Measurements from ENCODE around the gene PSG1. TPM values are rescaled to one million over a fixed set of nuclear protein-coding genes. Genes with fewer than 3 reads are reported as not detected.

Gene PSG1
- not detected for total RNA-seq (2021; ENCODE audit: unreplicated experiment)
- not detected in 2 replicates for polyA plus RNA-seq (2012)
- Bru-seq, nascent RNA, result percentile 6 among the genes with signal in this experiment
- not detected for BruChase-seq, experiment 1, labeled RNA remaining after a 6-hour chase
- BruChase-seq, experiment 2, labeled RNA remaining after a 2-hour chase, result not detected
- long read RNA-seq, result 0 reads

DNA sequence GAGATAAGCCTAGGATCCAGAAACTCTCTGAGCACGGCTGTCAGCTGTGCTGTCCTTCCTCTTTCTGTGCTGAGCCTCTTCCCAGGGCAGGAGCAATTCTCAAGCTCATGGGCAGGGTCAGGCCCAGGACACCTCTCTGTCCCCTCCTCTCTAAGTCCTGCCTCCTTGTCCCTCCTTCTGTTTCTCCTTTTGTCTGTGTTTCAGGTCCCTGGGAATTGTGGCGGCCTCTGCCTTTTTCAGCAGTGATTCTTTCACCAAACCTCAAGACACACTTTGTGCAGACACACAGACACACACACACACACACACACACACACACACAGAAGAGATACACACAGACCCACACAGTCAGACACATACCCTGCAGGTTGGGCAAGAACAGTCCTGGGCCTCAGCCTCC, at the start of gene PSG1:
Gene PSG1 (minus strand): TSS at position 101 of the 400 bp plus-strand sequence. CDS start 132 bp downstream, outside the sequence.
- Histone ChIP-seq H3K4me3 (replicated peaks in 1 of 2; ENCODE audit: low read depth in 1 of 2, low read length in 2 of 2) (no peak within 1 kb of the TSS), H3K4me1 (ENCODE audit: control insufficient read depth in 1 of 2, insufficient read depth in 2 of 2, low read length in 2 of 2) (peaks cover 0 to 15% of the 10 kb centered on the region in 2 experiments; a peak in 2 of 4 replicates), H3K27me3 (ENCODE audit: insufficient read depth, low read length) (no peaks in the 10 kb centered on the region), H2AFZ (ENCODE audit: low read depth, low read length, poor library complexity, severe bottlenecking) (no peak within 1 kb of the TSS), H3K9me3 (ENCODE audit: control insufficient read depth in 1 of 2, insufficient read depth in 1 of 2, low read depth in 1 of 2, low read length in 2 of 2) (no peaks in the 10 kb centered on the region), H3K36me3 (ENCODE audit: control insufficient read depth in 1 of 2, insufficient read depth in 2 of 2, low read length in 2 of 2) (no peaks in the 10 kb centered on the region), H3K9ac (ENCODE audit: low read length) (no peak within 1 kb of the TSS), H3K79me2 (ENCODE audit: insufficient read depth, low read length) (no peaks in the 10 kb centered on the region), H4K20me1 (ENCODE audit: insufficient read depth) (no peaks in the 10 kb centered on the region), H3K27ac (ENCODE audit: low read depth, low read length) (no peak within 1 kb of the TSS), H3K4me2 (ENCODE audit: low read length) (no peak within 1 kb of the TSS), H3K9me2 (ENCODE audit: insufficient read depth) (no peaks in the 10 kb centered on the region)
- DNase-seq (ENCODE audit: low read depth, low spot score) (no peak), ATAC-seq (no peak)
- intact Hi-C loops (cut with micrococcal nuclease), result no loop called here
- BruUV-seq (replicated peaks), result no TSS peak
- ChIA-PET CTCF (no interaction called here), RAD21 (ENCODE audit: low non-redundant PET in 1 of 2, low total read pairs in 2 of 2, uncharacterized antibody in 2 of 2, unreplicated experiment in 2 of 2) (no interaction called here), POLR2A (no interaction called here)
- TF ChIP-seq, protein P1, sequence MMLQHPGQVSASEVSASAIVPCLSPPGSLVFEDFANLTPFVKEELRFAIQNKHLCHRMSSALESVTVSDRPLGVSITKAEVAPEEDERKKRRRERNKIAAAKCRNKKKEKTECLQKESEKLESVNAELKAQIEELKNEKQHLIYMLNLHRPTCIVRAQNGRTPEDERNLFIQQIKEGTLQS (IDR thresholded peaks at IDR 0.05), result no peak
- no peak for TF ChIP-seq SRF (IDR thresholded peaks at IDR 0.05; ENCODE audit: low read depth)
- TF ChIP-seq EGR1 (IDR thresholded peaks at IDR 0.05; ENCODE audit: low read depth), result no peak
- TF ChIP-seq POLR2AphosphoS5 (IDR thresholded peaks at IDR 0.05; ENCODE audit: low read depth, low read length), result no peak
- TF ChIP-seq TCF7L2 (IDR thresholded peaks at IDR 0.05; ENCODE audit: borderline replicate concordance, extremely low read depth, insufficient read depth, insufficient read length), result no peak
- no peak for TF ChIP-seq ZNF274 (IDR thresholded peaks at IDR 0.05; ENCODE audit: low read depth, low read length)

DNA sequence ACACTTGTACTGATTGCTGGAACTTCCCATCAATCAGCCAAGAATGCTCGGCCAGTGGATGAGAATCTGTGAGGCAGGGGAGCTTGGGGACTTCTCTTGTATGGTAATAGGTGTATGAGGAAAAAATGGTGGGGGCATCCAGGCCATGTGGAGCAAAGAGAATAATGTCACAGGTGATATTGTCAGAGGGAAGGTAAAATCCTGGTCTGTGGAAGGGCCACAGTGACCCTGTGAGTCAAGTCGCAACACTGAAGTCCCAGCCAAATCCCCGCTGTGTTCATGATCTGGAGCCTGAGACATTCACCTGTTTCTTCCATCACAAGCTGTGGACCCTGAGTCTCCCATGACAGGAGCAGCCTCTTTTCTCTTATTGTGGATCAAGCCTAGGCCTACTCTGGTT, 49.4 kb upstream of the PSG1 start:
- RAD21 ChIA-PET (ENCODE audit: low non-redundant PET in 1 of 2, low total read pairs in 2 of 2, uncharacterized antibody in 2 of 2, unreplicated experiment in 2 of 2), result no interaction called here
- Histone ChIP-seq H3K27ac (ENCODE audit: low read depth, low read length) (no peak overlapping the region), H3K79me2 (ENCODE audit: insufficient read depth, low read length) (no peaks in the 10 kb centered on the region), H4K20me1 (ENCODE audit: insufficient read depth) (no peaks in the 10 kb centered on the region), H3K4me2 (ENCODE audit: low read length) (no peak overlapping the region), H3K27me3 (ENCODE audit: insufficient read depth, low read length) (no peaks in the 10 kb centered on the region), H3K9me2 (ENCODE audit: insufficient read depth) (no peaks in the 10 kb centered on the region), H3K4me1 (ENCODE audit: control insufficient read depth in 1 of 2, insufficient read depth in 2 of 2, low read length in 2 of 2) (peaks cover 0 to 10% of the 10 kb centered on the region in 2 experiments; a peak in 2 of 4 replicates), H3K36me3 (ENCODE audit: control insufficient read depth in 1 of 2, insufficient read depth in 2 of 2, low read length in 2 of 2) (no peaks in the 10 kb centered on the region), H2AFZ (ENCODE audit: low read depth, low read length, poor library complexity, severe bottlenecking) (no peak overlapping the region), H3K4me3 (replicated peaks in 1 of 2; ENCODE audit: low read depth in 1 of 2, low read length in 2 of 2) (no peak overlapping the region), H3K9ac (ENCODE audit: low read length) (no peak overlapping the region), H3K9me3 (ENCODE audit: control insufficient read depth in 1 of 2, insufficient read depth in 1 of 2, low read depth in 1 of 2, low read length in 2 of 2) (no peaks in the 10 kb centered on the region)
- BruUV-seq (replicated peaks), result no TSS peak
- no peak for DNase-seq (ENCODE audit: low read depth, low spot score)
- POLR2A ChIA-PET, result no interaction called here
- CTCF ChIA-PET, result no interaction called here
- no peak for ATAC-seq
- intact Hi-C loops (cut with micrococcal nuclease), result no loop called here
- TF ChIP-seq YY1 (IDR thresholded peaks at IDR 0.05; ENCODE audit: extremely low read depth, insufficient replicate concordance, low read depth, low read length) (no peak), CEBPB (IDR thresholded peaks at IDR 0.05; ENCODE audit: low read depth) (no peak), CBX3 (IDR thresholded peaks at IDR 0.05; ENCODE audit: low read depth) (no peak), TCF7L2 (IDR thresholded peaks at IDR 0.05; ENCODE audit: borderline replicate concordance, extremely low read depth, insufficient read depth, insufficient read length) (no peak), EZH2phosphoT487 (IDR thresholded peaks at IDR 0.05; ENCODE audit: borderline replicate concordance) (no peak)
- TF ChIP-seq, protein P2, sequence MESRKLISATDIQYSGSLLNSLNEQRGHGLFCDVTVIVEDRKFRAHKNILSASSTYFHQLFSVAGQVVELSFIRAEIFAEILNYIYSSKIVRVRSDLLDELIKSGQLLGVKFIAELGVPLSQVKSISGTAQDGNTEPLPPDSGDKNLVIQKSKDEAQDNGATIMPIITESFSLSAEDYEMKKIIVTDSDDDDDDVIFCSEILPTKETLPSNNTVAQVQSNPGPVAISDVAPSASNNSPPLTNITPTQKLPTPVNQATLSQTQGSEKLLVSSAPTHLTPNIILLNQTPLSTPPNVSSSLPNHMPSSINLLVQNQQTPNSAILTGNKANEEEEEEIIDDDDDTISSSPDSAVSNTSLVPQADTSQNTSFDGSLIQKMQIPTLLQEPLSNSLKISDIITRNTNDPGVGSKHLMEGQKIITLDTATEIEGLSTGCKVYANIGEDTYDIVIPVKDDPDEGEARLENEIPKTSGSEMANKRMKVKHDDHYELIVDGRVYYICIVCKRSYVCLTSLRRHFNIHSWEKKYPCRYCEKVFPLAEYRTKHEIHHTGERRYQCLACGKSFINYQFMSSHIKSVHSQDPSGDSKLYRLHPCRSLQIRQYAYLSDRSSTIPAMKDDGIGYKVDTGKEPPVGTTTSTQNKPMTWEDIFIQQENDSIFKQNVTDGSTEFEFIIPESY (IDR thresholded peaks at IDR 0.05; ENCODE audit: extremely low read depth, insufficient replicate concordance, low read length), result no peak
- TF ChIP-seq, protein P3, sequence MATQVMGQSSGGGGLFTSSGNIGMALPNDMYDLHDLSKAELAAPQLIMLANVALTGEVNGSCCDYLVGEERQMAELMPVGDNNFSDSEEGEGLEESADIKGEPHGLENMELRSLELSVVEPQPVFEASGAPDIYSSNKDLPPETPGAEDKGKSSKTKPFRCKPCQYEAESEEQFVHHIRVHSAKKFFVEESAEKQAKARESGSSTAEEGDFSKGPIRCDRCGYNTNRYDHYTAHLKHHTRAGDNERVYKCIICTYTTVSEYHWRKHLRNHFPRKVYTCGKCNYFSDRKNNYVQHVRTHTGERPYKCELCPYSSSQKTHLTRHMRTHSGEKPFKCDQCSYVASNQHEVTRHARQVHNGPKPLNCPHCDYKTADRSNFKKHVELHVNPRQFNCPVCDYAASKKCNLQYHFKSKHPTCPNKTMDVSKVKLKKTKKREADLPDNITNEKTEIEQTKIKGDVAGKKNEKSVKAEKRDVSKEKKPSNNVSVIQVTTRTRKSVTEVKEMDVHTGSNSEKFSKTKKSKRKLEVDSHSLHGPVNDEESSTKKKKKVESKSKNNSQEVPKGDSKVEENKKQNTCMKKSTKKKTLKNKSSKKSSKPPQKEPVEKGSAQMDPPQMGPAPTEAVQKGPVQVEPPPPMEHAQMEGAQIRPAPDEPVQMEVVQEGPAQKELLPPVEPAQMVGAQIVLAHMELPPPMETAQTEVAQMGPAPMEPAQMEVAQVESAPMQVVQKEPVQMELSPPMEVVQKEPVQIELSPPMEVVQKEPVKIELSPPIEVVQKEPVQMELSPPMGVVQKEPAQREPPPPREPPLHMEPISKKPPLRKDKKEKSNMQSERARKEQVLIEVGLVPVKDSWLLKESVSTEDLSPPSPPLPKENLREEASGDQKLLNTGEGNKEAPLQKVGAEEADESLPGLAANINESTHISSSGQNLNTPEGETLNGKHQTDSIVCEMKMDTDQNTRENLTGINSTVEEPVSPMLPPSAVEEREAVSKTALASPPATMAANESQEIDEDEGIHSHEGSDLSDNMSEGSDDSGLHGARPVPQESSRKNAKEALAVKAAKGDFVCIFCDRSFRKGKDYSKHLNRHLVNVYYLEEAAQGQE (IDR thresholded peaks at IDR 0.05; ENCODE audit: low read depth), result no peak

Data from HCT116 (cell line).